Measurements from ENCODE around the gene MPLKIP. TPM values are rescaled to one million over a fixed set of nuclear protein-coding genes. Genes with fewer than 3 reads are reported as not detected.

Gene MPLKIP
- total RNA-seq, 1 donor from 2014 or later = 37.5 TPM

DNA sequence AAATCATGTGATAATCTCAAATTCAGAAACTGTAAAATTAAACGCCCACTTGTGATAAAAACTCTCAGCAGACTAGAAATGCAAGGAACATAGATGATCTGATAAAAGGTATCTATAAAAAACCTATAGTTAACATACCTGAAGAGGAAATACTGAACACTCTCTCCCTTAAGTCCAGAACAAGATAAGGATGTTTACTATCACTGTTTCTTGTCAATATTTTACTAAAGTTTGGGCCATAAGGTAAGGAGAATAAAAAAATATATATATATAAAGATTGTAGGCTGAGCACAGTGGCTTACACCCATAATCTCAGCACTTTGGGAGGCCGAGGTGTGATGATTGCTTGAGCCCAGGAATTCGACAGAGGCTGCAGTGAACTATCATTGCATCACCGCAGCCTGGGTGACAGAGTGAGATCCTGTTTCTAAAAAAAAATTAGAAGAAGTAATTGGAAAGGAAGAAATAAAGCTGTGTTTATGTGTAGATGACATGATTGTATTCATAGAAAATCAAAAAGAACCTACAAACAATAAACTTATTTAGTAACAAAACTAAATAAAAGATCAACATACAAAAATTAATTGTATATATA lies 28.4 kb downstream of the MPLKIP start:
- peaks cover 5% of the 10 kb centered on the region for H3K36me3 Mint-ChIP-seq
- H3K4me1 Mint-ChIP-seq = peaks cover 8% of the 10 kb centered on the region
- no peak for DNase-seq (ENCODE audit: low spot score in 2 of 2, unreplicated experiment in 2 of 2)
- no peak for TF ChIP-seq CTCF (IDR thresholded peaks at IDR 0.05; ENCODE audit: unreplicated experiment)
- H3K27me3 Mint-ChIP-seq (ENCODE audit: low read depth) = no peaks in the 10 kb centered on the region
- H3K27ac Mint-ChIP-seq = no peak overlapping the region
- no peak overlapping the region for H3K4me3 Mint-ChIP-seq
- no peaks in the 10 kb centered on the region for H3K9me3 Mint-ChIP-seq

DNA sequence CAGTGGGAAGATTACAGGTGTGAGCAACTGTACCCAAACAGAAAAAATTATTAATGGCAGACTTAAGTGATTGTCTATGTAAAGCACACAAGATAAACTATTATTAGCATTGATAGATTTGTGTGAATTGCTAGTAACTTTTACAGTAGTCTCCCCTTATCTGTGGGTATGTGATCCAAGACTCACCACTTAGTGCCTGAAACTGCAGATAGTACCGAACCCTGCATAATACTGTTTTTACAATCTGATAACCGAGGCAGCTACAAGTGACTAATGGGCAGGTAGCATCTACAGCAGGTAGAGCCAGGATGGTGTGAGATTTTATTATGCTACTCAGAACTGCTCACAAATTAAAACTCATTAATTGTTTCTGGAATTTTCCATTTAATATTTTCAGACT lies 31.5 kb downstream of the MPLKIP start:
- peaks cover 25% of the 10 kb centered on the region for H3K4me1 Mint-ChIP-seq
- no peak for DNase-seq (ENCODE audit: low spot score in 2 of 2, unreplicated experiment in 2 of 2)
- TF ChIP-seq CTCF (IDR thresholded peaks at IDR 0.05; ENCODE audit: unreplicated experiment) = no peak
- no peaks in the 10 kb centered on the region for H3K9me3 Mint-ChIP-seq
- H3K36me3 Mint-ChIP-seq = no peaks in the 10 kb centered on the region
- no peaks in the 10 kb centered on the region for H3K27me3 Mint-ChIP-seq (ENCODE audit: low read depth)
- peak overlapping the region; percentile 66 for H3K27ac Mint-ChIP-seq
- H3K4me3 Mint-ChIP-seq = no peak overlapping the region

- Mint-ChIP-seq H3K4me1 (peaks cover 32% of the 10 kb centered on the region), H3K36me3 (no peaks in the 10 kb centered on the region), H3K9me3 (no peaks in the 10 kb centered on the region), H3K27ac (peak overlapping the region; percentile 34), H3K27me3 (ENCODE audit: low read depth) (no peaks in the 10 kb centered on the region), H3K4me3 (no peak overlapping the region)
- no peak for DNase-seq (ENCODE audit: low spot score in 2 of 2, unreplicated experiment in 2 of 2)
- no peak for TF ChIP-seq CTCF (IDR thresholded peaks at IDR 0.05; ENCODE audit: unreplicated experiment)
Measured at GRCh38 chr7:40101201-40101600, 33.2 kb downstream of the MPLKIP start.

- Mint-ChIP-seq H3K4me3 (no peak overlapping the region), H3K4me1 (peaks cover 32% of the 10 kb centered on the region), H3K27ac (peak overlapping the region; percentile 43), H3K27me3 (ENCODE audit: low read depth) (no peaks in the 10 kb centered on the region), H3K9me3 (no peaks in the 10 kb centered on the region), H3K36me3 (peaks cover 4% of the 10 kb centered on the region)
- no peak for TF ChIP-seq CTCF (IDR thresholded peaks at IDR 0.05; ENCODE audit: unreplicated experiment)
- no peak for DNase-seq (ENCODE audit: low spot score in 2 of 2, unreplicated experiment in 2 of 2)
Measured at GRCh38 chr7:40099837-40100236, 34.6 kb downstream of the MPLKIP start.

DNA sequence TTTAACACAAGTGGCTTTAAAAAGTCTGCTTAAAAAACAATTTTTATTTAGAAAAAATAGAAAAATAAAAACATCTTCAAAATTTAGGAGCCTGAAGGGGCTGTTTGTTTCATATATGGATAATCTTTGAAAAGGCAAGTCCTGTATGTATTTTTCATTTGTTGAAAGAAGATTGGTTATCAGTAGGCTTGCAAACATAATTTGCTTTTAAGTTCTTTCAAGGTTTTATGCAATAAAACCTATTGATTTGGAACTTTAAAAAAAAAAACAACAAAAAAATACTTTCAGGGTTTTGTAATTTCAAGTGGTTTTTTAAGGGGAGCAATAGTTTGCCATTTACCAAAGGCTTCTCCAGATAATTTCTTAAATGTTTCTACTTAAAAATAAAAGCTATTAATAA lies 35.6 kb downstream of the MPLKIP start:
- no peak overlapping the region for H3K27ac Mint-ChIP-seq
- H3K36me3 Mint-ChIP-seq = peaks cover 13% of the 10 kb centered on the region
- H3K4me1 Mint-ChIP-seq = peaks cover 34% of the 10 kb centered on the region
- DNase-seq (ENCODE audit: low spot score in 2 of 2, unreplicated experiment in 2 of 2) = no peak
- H3K4me3 Mint-ChIP-seq = no peak overlapping the region
- no peaks in the 10 kb centered on the region for H3K27me3 Mint-ChIP-seq (ENCODE audit: low read depth)
- H3K9me3 Mint-ChIP-seq = no peaks in the 10 kb centered on the region
- TF ChIP-seq CTCF (IDR thresholded peaks at IDR 0.05; ENCODE audit: unreplicated experiment) = no peak

- no peaks in the 10 kb centered on the region for H3K27me3 Mint-ChIP-seq (ENCODE audit: low read depth)
- H3K4me3 Mint-ChIP-seq = no peak overlapping the region
- H3K4me1 Mint-ChIP-seq = peaks cover 31% of the 10 kb centered on the region
- DNase-seq (ENCODE audit: low spot score in 2 of 2, unreplicated experiment in 2 of 2) = no peak
- H3K36me3 Mint-ChIP-seq = peaks cover 18% of the 10 kb centered on the region
- TF ChIP-seq CTCF (IDR thresholded peaks at IDR 0.05; ENCODE audit: unreplicated experiment) = no peak
- H3K9me3 Mint-ChIP-seq = no peaks in the 10 kb centered on the region
- H3K27ac Mint-ChIP-seq = peak overlapping the region; percentile 78
Measured at GRCh38 chr7:40097728-40098127, 36.7 kb downstream of the MPLKIP start.
